Panc1 (cell line): ENCODE data around the gene GRAMD4.

ENCODE experiments used
- CTCF ChIP-seq: fragments of 450-650 bp; IDR thresholded peaks from 2 replicates; pipeline ENCODE4 v1.5.1; 2017; ENCODE audit warnings: mild to moderate bottlenecking
- SIN3A ChIP-seq: IDR thresholded peaks from 2 replicates; pipeline ENCODE4 v1.6.1; 2012; ENCODE audit warnings: low read depth, mild to moderate bottlenecking, low read length, moderate library complexity, borderline replicate concordance; ENCODE audit not compliant: insufficient read depth
- TF ChIP-seq, protein P1 (sequence below), 2 experiments: IDR thresholded peaks; 2 replicates each; pipeline ENCODE4 v1.6.1; 2011 to 2012; ENCODE audit warnings: low read depth in 2 of 2, control low read depth in 1 of 2, low read length in 1 of 2, mild to moderate bottlenecking in 1 of 2, moderate library complexity in 1 of 2; ENCODE audit not compliant: insufficient read depth in 1 of 2

DNA sequence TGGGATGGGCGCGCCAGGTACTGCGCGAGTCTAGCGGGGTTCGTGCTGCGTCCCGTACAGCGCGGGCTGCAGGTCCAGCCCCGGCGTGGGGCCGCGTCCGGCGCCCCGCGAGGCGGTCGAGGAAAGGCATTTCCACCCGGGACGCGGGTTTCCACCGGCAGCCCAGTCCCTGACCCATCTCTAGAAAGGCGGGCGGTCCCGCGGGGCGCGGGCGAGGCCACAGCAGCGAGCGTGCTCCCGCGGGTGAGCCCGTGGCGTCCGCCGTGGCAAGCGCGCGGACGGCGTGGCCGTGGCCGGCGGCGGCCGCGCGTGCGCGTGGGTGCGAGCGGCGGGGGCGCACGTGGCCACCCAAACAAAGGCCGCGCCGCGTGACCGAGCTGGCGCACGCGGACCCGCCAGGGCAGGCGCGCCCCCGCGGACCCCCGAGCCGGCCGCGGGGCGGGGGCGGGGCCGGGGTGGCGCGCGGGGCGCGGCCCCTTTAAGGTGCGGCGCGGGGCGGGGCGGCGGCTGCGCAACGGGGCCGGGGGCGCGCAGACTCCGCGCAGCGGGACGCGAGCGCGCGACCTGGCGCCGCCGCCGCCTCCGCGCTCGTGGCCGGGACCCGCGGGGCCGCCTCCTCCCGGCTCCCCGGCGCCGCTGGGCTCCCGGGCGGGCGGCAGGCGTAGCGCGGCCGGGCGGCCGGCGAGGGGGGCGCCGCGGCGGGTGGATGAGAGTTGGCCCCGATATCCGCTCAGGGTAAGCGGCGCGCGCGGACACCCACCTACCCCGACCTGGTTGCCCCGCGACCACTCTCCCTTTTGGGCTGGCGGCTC lies 43.4 kb upstream of the GRAMD4 start:
- TF ChIP-seq CTCF, result no peak
- no peak for TF ChIP-seq SIN3A
- TF ChIP-seq, protein P1, sequence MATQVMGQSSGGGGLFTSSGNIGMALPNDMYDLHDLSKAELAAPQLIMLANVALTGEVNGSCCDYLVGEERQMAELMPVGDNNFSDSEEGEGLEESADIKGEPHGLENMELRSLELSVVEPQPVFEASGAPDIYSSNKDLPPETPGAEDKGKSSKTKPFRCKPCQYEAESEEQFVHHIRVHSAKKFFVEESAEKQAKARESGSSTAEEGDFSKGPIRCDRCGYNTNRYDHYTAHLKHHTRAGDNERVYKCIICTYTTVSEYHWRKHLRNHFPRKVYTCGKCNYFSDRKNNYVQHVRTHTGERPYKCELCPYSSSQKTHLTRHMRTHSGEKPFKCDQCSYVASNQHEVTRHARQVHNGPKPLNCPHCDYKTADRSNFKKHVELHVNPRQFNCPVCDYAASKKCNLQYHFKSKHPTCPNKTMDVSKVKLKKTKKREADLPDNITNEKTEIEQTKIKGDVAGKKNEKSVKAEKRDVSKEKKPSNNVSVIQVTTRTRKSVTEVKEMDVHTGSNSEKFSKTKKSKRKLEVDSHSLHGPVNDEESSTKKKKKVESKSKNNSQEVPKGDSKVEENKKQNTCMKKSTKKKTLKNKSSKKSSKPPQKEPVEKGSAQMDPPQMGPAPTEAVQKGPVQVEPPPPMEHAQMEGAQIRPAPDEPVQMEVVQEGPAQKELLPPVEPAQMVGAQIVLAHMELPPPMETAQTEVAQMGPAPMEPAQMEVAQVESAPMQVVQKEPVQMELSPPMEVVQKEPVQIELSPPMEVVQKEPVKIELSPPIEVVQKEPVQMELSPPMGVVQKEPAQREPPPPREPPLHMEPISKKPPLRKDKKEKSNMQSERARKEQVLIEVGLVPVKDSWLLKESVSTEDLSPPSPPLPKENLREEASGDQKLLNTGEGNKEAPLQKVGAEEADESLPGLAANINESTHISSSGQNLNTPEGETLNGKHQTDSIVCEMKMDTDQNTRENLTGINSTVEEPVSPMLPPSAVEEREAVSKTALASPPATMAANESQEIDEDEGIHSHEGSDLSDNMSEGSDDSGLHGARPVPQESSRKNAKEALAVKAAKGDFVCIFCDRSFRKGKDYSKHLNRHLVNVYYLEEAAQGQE (IDR thresholded peaks at IDR 0.05; ENCODE audit: insufficient read depth in 1 of 2, low read depth in 2 of 2, low read length in 1 of 2), result no peak
